GM19324 (cell line): ENCODE data around the gene UBAP1.
"Not testable (repeated sequence)": the region's sequence is repeated elsewhere in the genome, so short reads cannot be mapped to it uniquely, and the experiment has no call there.

Experiments
- ATAC-seq: cut with Tn5 transposase; IDR thresholded peaks from one replicate; pipeline ENCODE4 v1.9.1; 2021; ENCODE audit warnings: mild to moderate bottlenecking, moderate library complexity; ENCODE audit not compliant: unreplicated experiment, low FRiP score

The UBAP1 gene

DNA sequence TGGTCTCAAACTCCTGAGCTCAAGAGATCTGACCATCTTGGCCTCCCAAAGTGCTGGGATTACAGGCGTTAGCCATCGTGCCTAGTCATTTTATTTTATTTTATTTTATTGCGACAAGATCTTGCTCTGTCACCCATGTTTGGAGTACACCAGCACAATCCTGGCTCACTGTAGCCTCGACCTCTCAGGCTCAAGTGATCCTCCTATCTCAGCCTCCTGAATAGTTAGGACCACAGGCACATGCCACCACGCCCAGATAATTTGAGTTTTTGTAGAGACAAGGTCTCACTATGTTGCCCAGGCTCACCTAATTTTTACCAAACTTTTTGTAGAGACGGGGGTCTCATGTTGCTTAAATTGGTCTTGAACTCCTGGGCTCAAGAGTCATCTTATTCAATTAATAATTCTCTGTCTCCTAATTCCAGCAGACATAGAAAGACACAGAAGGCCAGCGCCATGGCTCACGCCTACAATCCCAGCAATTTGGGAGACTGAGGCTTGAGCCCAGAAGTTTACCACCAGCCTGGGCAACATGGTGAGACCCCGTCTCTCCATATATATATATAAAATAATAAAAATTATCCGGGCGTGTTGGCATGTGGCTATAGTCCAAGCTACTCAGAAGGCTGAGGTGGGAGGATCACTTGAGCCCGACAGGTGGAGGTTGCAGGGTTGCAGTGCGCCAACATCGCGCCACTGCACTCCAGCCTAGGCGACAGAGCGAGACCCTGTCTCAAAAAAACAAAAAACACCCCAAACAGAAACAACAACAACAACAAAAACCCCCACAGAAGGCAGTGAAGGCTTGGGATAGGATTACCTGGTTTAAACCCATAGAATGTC is 1.0 kb upstream of the UBAP1 start:
- no peak for ATAC-seq

GRCh38 chr9:34179213-34180136 is 632 bp downstream of the UBAP1 start:
- no peak for ATAC-seq

GRCh38 chr9:34185778-34186551 is 7.1 kb downstream of the UBAP1 start:
- no peak for ATAC-seq

DNA sequence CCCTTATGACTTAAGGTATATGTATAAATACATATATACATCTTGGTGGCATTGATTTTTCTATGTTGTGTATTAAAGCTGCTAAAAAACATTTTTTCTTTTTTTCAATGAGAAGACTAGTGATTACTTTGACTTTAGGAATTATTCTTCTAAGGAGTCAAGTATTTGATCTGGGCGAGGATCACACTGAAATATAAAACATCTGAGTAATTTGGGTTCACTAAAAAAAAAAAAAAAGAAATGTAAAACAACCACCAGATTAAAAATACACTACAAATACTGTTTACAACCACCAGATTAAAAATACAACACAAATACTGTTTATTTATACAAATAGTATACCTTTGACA is 9.0 kb downstream of the UBAP1 start:
- no peak for ATAC-seq

DNA sequence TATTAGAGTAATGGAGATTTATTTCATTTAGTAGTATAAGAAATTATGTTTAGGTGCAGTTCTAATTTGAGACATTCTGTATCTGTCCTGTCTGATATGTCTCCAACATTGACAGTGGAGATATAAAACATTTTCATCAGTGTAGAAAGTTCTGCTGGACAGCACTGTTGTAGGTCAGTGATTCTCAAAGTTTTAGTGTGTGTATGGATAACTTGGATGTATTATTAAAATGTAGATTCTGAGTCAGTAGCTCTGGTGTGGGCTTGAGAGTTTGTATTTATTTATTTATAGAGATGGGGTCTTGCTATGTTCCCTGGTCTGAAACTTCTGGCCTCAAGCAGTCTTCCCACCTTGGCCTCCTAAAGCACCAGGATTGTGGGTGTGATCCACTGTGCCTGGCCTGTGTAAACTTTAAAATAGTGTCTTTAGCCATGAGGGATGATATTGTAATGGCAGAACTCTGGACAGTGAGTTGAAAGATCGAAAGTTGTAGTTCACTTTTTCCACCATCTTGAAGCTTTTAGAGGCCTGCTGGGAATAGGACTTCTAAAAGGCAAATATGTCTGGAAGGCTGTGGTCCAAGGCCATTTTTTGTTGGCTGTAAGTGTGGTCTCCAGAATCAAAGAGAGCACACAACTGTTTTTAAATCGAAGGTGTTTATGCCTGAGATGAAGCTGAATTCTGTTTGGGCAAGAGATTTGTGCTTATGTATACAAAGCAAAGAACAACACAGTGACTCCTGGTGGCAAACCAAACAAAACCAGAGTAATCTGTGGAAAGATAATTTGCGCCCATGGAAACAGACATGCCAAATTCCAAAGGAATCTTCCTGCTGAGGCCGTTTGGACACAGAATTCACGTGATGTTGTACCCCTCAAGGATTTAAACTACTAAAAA is 12.4 kb downstream of the UBAP1 start:
- ATAC-seq = no peak

- ATAC-seq = no peak
Observed at GRCh38 chr9:34195143-34195542, 16.3 kb downstream of the UBAP1 start.

GRCh38 chr9:34197286-34197685 is 18.4 kb downstream of the UBAP1 start:
- ATAC-seq = not testable (repeated sequence)

DNA sequence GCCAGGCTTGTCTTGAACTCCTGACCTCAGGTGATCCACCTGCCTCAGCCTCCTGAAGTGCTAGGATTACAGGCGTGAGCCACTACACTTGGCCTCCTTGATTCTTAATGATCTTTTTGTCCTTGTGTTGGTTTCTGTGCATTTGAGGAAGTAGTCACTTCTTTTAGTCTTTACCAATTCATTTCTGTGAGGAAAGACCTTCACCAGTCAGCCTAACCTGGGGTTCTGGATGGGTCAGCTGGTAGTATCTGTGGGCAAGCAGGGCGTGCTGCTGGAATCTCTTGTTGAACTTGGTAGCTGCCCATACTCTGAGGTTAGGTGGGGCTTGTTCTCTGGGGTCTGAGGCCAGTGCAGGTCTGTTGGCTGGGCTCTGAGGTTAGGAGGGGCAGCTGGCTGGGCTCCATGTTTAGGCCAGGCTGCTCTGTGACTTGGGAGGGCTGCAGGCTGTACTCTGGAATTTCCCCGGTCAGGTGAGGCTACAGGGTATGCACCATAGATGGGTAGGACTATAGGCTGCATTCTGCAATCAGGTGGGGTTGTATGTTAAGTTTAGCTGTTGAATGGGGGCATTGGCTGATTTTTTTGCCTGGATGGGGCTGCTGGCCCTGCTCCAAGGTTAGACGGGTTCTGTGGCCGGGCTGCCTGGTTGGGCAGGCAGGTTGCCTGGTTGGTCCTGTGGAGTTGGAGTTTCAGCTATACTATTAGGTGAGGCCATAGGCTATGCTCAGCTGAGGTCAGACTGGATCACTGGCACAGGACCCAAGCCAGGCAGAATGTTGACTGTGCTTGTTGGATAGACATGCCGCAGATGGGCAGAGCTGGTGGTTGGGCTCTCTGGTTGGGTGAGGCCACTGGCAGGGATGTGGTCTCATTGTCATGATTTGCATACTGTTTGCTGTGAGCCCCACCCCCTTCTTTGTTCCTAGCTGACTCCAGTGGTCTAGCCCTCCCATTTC is 19.2 kb downstream of the UBAP1 start:
- ATAC-seq = no peak

DNA sequence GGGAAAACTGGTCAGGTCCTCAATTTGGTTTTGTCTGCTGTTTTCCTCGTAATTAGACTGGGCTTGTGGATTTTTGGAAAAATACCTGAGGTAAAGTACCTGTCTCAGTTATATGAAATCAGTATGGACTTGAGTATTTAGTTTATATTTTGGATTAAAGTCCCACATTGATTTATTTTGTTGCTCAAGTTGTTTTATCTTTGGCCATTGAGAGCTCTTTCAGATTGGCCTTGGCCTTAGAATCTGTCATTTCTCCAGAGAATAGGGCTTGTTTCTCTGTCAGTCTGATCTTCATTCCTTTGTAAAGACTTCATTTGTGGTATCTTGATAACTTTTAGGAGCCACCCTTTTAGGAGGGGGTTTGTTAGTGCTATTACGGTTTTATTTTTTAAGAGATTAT is 21.2 kb downstream of the UBAP1 start:
- ATAC-seq = no peak

GRCh38 chr9:34203275-34203991 is 24.6 kb downstream of the UBAP1 start:
- no peak for ATAC-seq

DNA sequence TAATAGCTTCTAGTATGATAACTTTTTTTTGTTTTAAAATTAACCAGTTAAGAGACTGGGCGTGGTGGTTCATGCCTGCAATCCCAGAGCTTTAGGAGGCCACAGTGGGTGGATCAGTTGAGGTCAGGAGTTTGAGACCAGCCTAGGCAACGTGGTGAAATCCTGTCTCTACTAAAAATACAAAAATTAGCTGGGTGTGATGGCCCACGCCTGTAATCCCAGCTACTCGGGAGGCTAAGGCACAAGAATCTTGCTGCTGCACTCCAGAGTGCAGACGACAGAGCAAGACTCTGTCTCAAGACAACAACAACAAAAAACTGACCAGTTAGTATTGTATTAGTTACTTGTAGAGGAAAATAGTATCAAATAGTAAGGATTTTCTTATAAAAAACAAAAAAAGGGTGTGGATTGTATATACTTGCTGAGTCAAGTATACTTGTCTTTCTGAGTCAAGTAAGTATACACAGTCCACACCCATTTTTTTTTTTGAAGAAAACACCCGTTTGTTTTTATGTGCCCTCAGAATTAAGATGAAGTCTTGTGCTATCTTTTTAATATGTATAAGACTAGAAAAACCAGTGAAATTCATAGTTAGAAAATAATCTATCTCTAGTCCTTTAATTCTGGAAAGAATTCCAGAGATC is 25.3 kb downstream of the UBAP1 start:
- no peak for ATAC-seq

DNA sequence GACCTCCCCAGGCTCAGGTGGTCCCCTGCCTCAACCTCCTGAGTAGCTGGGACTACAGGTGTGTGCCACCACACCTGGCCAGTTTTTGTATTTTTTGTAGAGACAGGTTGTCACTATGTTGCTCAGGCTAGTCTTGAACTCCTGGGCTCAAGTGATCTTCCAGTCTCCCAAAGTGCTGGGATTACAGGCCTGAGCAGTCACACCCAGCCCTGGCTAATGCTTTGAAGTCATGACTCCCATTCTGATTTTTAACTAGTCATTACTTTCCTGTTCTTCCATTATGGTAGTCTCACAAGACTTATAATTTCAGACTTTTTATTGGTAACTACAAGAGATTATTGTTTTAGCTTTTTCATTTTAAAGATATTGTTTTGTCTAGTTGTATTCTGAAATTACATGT is 26.3 kb downstream of the UBAP1 start:
- ATAC-seq = no peak

DNA sequence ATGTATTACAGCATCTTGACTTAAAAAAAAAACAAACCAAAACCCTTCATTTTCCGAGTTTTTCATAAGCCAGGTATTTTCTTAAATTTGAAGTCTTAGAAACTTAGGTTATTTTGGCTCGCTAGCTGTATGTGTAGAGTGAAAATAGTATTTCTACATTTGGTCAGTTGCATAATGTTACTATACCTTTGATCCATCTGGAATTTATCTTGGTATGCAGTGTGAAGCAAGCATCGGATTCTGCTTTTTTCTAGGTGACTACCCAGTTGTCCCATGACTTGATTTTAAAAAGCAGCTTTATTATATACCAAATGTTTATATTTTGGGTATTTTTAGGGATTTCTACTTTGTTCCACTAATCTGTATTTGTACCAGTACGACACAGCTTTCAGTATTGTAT is 27.7 kb downstream of the UBAP1 start:
- ATAC-seq = no peak

- no peak for ATAC-seq
Observed at GRCh38 chr9:34211395-34211794, 32.6 kb downstream of the UBAP1 start.

- ATAC-seq = not testable (repeated sequence)
Observed at GRCh38 chr9:34214354-34215000, 35.6 kb downstream of the UBAP1 start.

GRCh38 chr9:34216325-34216724 is 37.5 kb downstream of the UBAP1 start:
- ATAC-seq = no peak

DNA sequence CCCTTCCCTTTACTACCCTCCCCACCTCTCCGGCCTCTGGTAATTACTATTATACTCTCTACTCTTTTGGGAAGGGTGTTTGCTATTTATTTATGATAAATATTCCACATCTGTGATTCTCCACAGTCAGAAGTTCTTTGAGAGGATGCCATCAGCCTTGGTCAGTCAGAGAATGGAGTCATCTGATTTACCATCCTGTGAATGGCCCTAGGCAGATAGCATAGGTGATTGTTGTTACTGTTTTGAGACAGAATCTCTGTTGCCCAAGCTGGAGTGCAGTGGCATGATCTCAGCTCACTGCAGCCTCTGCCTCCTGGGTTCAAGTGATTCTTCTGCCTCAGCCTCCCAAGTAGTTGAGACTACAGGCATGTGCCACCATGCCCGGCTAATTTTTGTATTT is 38.2 kb downstream of the UBAP1 start:
- ATAC-seq = not testable (repeated sequence)
